ENCODE results near the gene STOM.

Gene STOM

GRCh38 chr9:121289772-121290370 lies 80.2 kb downstream of the STOM start:
- H3K27me3 Mint-ChIP-seq, result no peaks in the 10 kb centered on the region

GRCh38 chr9:121289026-121289771 lies 80.9 kb downstream of the STOM start:
- peaks cover 10% of the 10 kb centered on the region for H3K4me1 Mint-ChIP-seq
- peaks cover 17% of the 10 kb centered on the region for H3K36me3 Mint-ChIP-seq
- DNase-seq (ENCODE audit: low spot score in 2 of 2), result no peak
- H3K9me3 Mint-ChIP-seq, result no peaks in the 10 kb centered on the region
- no peak overlapping the region for H3K4me3 Mint-ChIP-seq
- ATAC-seq (ENCODE audit: low read depth), result no peak
- H3K27ac Mint-ChIP-seq, result no peak overlapping the region
- no peaks in the 10 kb centered on the region for H3K27me3 Mint-ChIP-seq

More at GRCh38 chr9:121289772-121290370, 80.2 kb downstream of the STOM start:
- peaks cover 11% of the 10 kb centered on the region for H3K36me3 Mint-ChIP-seq
- no peak overlapping the region for H3K27ac Mint-ChIP-seq
- H3K4me3 Mint-ChIP-seq, result no peak overlapping the region
- DNase-seq (ENCODE audit: low spot score in 2 of 2) (no peak), ATAC-seq (ENCODE audit: low read depth) (no peak)
- no peaks in the 10 kb centered on the region for H3K9me3 Mint-ChIP-seq
- peaks cover 10% of the 10 kb centered on the region for H3K4me1 Mint-ChIP-seq

Data from memory B cell (primary cell).